ENCODE results near the gene IL17B. TPM values are rescaled to one million over a fixed set of nuclear protein-coding genes. Genes with fewer than 3 reads are reported as not detected.
A peak's percentile ranks its signal among the peaks of the same experiment; 100 is the strongest.

Gene IL17B
- total RNA-seq, 1 donor from 2014 or later: not detected

GRCh38 chr5:149414405-149415065 is 35.4 kb upstream of the IL17B start:
- H3K36me3 Mint-ChIP-seq (ENCODE audit: unreplicated experiment): peaks cover 31% of the 10 kb centered on the region
- H3K27me3 Mint-ChIP-seq (ENCODE audit: unreplicated experiment): no peaks in the 10 kb centered on the region
- TF ChIP-seq CTCF (IDR thresholded peaks at IDR 0.05): no peak
- H3K4me1 Mint-ChIP-seq (ENCODE audit: unreplicated experiment): peaks cover 97% of the 10 kb centered on the region
- peak overlapping the region; percentile 82 for H3K27ac Mint-ChIP-seq (ENCODE audit: unreplicated experiment)
- no peaks in the 10 kb centered on the region for H3K9me3 Mint-ChIP-seq (ENCODE audit: unreplicated experiment)
- DNase-seq (ENCODE audit: extremely low spot score, unreplicated experiment): no peak
- H3K4me3 Mint-ChIP-seq (ENCODE audit: unreplicated experiment): peak overlapping the region; percentile 30

DNA sequence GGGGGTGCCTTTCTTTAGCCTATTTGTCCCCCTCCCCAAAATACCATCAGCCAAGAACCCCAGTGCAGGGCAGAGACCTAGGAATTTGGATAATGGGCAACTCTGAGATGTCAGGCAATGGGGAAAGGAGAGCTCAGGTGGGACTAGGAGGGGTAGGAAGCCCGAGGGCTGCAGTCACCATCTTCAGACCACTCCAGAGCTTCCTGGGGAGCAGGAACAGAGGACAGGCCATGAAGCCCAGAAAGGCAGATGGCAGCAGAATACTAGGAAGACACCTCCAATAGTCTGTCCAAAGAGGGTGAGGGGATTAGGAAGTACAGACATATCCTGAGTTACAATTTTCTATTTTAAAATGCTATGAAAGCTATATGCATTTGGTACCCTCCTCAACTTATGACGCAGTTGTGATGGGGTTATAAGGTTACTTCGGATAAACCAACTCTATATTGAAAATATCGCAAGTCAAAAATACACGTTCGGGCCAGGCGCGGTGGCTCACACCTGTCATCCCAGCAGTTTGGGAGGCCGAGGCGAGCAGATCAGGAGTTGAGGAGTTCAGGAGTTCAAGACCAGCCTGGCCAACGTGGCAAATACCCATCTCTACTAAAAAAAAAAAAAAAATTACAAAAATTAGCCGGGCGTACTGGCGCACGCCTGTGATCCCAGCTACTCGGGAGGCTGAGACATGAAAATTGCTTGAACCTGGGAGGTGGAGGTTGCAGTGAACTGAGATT is 34.6 kb upstream of the IL17B start:
- H3K36me3 Mint-ChIP-seq (ENCODE audit: unreplicated experiment): peaks cover 28% of the 10 kb centered on the region
- no peaks in the 10 kb centered on the region for H3K27me3 Mint-ChIP-seq (ENCODE audit: unreplicated experiment)
- peak overlapping the region; percentile 45 for H3K4me3 Mint-ChIP-seq (ENCODE audit: unreplicated experiment)
- no peaks in the 10 kb centered on the region for H3K9me3 Mint-ChIP-seq (ENCODE audit: unreplicated experiment)
- peak overlapping the region; percentile 83 for H3K27ac Mint-ChIP-seq (ENCODE audit: unreplicated experiment)
- peaks cover 96% of the 10 kb centered on the region for H3K4me1 Mint-ChIP-seq (ENCODE audit: unreplicated experiment)
- no peak for TF ChIP-seq CTCF (IDR thresholded peaks at IDR 0.05)
- DNase-seq (ENCODE audit: extremely low spot score, unreplicated experiment): no peak

GRCh38 chr5:149412783-149413476 is 33.8 kb upstream of the IL17B start:
- Mint-ChIP-seq H3K27ac (ENCODE audit: unreplicated experiment) (peak overlapping the region; percentile 83), H3K9me3 (ENCODE audit: unreplicated experiment) (no peaks in the 10 kb centered on the region), H3K27me3 (ENCODE audit: unreplicated experiment) (no peaks in the 10 kb centered on the region), H3K36me3 (ENCODE audit: unreplicated experiment) (peaks cover 32% of the 10 kb centered on the region), H3K4me1 (ENCODE audit: unreplicated experiment) (peaks cover 95% of the 10 kb centered on the region), H3K4me3 (ENCODE audit: unreplicated experiment) (peak overlapping the region; percentile 39)
- no peak for TF ChIP-seq CTCF (IDR thresholded peaks at IDR 0.05)
- DNase-seq (ENCODE audit: extremely low spot score, unreplicated experiment): no peak

GRCh38 chr5:149411738-149412519 is 32.8 kb upstream of the IL17B start:
- H3K9me3 Mint-ChIP-seq (ENCODE audit: unreplicated experiment): no peaks in the 10 kb centered on the region
- no peak for DNase-seq (ENCODE audit: extremely low spot score, unreplicated experiment)
- TF ChIP-seq CTCF (IDR thresholded peaks at IDR 0.05): no peak
- peak overlapping the region; percentile 83 for H3K27ac Mint-ChIP-seq (ENCODE audit: unreplicated experiment)
- peaks cover 89% of the 10 kb centered on the region for H3K4me1 Mint-ChIP-seq (ENCODE audit: unreplicated experiment)
- H3K27me3 Mint-ChIP-seq (ENCODE audit: unreplicated experiment): no peaks in the 10 kb centered on the region
- H3K4me3 Mint-ChIP-seq (ENCODE audit: unreplicated experiment): peak overlapping the region; percentile 14
- peaks cover 33% of the 10 kb centered on the region for H3K36me3 Mint-ChIP-seq (ENCODE audit: unreplicated experiment)

All from osteocyte (in vitro differentiated cells).